Stimulated activated CD8-positive, alpha-beta memory T cell treated with anti-CD3 and anti-CD28 coated beads, Interleukin-7, amount 100 ng/mL, for 24 hours (primary cell): ENCODE measurements around the gene CTNNBIP1.

Experiments used
- DNase-seq: peaks from one replicate; pipeline ENCODE4 v3.0.0-alpha.2; 2020; ENCODE audit warnings: low read depth

CTNNBIP1 gene

GRCh38 chr1:9877962-9878361, 32.1 kb downstream of the CTNNBIP1 start:
- no peak for DNase-seq

GRCh38 chr1:9875636-9876000, 34.5 kb downstream of the CTNNBIP1 start:
- DNase-seq = no peak

GRCh38 chr1:9874959-9875635, 35.0 kb downstream of the CTNNBIP1 start:
- DNase-seq = peak; percentile 53

- DNase-seq = no peak
Observed at GRCh38 chr1:9874412-9874811, 35.7 kb downstream of the CTNNBIP1 start.

GRCh38 chr1:9873992-9874391, 36.1 kb downstream of the CTNNBIP1 start:
- DNase-seq = no peak

- no peak for DNase-seq
Observed at GRCh38 chr1:9873385-9873784, 36.7 kb downstream of the CTNNBIP1 start.

GRCh38 chr1:9872430-9873165, 37.5 kb downstream of the CTNNBIP1 start:
- no peak for DNase-seq

GRCh38 chr1:9871707-9872425, 38.2 kb downstream of the CTNNBIP1 start:
- DNase-seq = no peak

GRCh38 chr1:9871021-9871420, 39.0 kb downstream of the CTNNBIP1 start:
- no peak for DNase-seq

GRCh38 chr1:9870572-9870971, 39.5 kb downstream of the CTNNBIP1 start:
- no peak for DNase-seq

GRCh38 chr1:9869831-9870251, 40.2 kb downstream of the CTNNBIP1 start:
- DNase-seq = no peak

- DNase-seq = no peak
Observed at GRCh38 chr1:9868244-9868590, 41.9 kb downstream of the CTNNBIP1 start.

- peak; percentile 81 for DNase-seq
Observed at GRCh38 chr1:9867408-9868243, 42.4 kb downstream of the CTNNBIP1 start.

GRCh38 chr1:9866836-9867235, 43.2 kb downstream of the CTNNBIP1 start:
- DNase-seq = no peak

- DNase-seq = no peak
Observed at GRCh38 chr1:9865724-9866123, 44.3 kb downstream of the CTNNBIP1 start.

GRCh38 chr1:9863371-9863770, 46.7 kb downstream of the CTNNBIP1 start:
- DNase-seq = no peak

GRCh38 chr1:9861360-9861759, 48.7 kb downstream of the CTNNBIP1 start:
- DNase-seq = no peak

GRCh38 chr1:9860887-9861286, 49.2 kb downstream of the CTNNBIP1 start:
- DNase-seq = no peak

GRCh38 chr1:9859281-9860014, 50.6 kb downstream of the CTNNBIP1 start:
- no peak for DNase-seq

GRCh38 chr1:9858293-9859035, 51.6 kb downstream of the CTNNBIP1 start:
- no peak for DNase-seq

- DNase-seq = no peak
Observed at GRCh38 chr1:9855186-9855585, 54.9 kb downstream of the CTNNBIP1 start.
